A549 (cell line): ENCODE measurements around the gene NCAPG. TPM values are rescaled to one million over a fixed set of nuclear protein-coding genes. Genes with fewer than 3 reads are reported as not detected.

ENCODE experiments used
- ATAC-seq, 2 experiments: fragments of 200-7000 bp in 1 of 2; fragments of >200 bp in 1 of 2; cut with Nextera tagmentation in 1 of 2; cut with Tn5 transposase in 1 of 2; 3 replicates each; pipeline versions ENCODE4 v1.8.0 to v1.9.1; 2018 to 2020; ENCODE audit warnings: mild to moderate bottlenecking in 1 of 2, moderate library complexity in 1 of 2
- CTCF ChIA-PET: fragments of 300-600 bp; sonication (Branson Sonifier 250); formaldehyde crosslinking; extraction: SDS; loops from one replicate; lab custom pipeline; 2021; ENCODE audit warnings: antibody characterized with exemption, inconsistent platforms; lab: Yijun Ruan, JAX
- POLR2A ChIA-PET: fragments of 350-600 bp; formaldehyde crosslinking; extraction: SDS; loops from one replicate; lab custom pipeline; 2021; ENCODE audit warnings: antibody characterized with exemption, inconsistent platforms; lab: Yijun Ruan, JAX
- DNase-seq, 2 experiments: peaks; one replicate each; pipeline versions ENCODE4 v3.0.0 to v3.0.0-alpha.2; 2011 to 2016; ENCODE audit warnings: low read depth in 1 of 2, low spot score in 1 of 2
- FAIRE-seq: peaks from 2 replicates; lab custom pipeline; 2011; peaks lifted over from hg19 to GRCh38; lab: Jason Lieb, UNC
- H3K27ac ChIP-seq, 2 experiments: fragments of >200 bp; sonication (Bioruptor Twin); formaldehyde crosslinking; 3 replicates each; pipeline ENCODE4 v1.5.1; 2016 to 2017
- H3K4me1 ChIP-seq: fragments of >200 bp; sonication (Bioruptor Twin); formaldehyde crosslinking; 3 replicates; pipeline ENCODE4 v1.6.1; 2016
- H3K4me2 ChIP-seq: fragments of >200 bp; sonication (Bioruptor Twin); formaldehyde crosslinking; 3 replicates; pipeline ENCODE4 v1.6.1; 2016
- H3K4me3 ChIP-seq: fragments of >200 bp; sonication (Bioruptor Twin); formaldehyde crosslinking; 3 replicates; pipeline ENCODE4 v1.5.1; 2016
- H3K9me3 ChIP-seq: fragments of >200 bp; sonication (Bioruptor Twin); formaldehyde crosslinking; 3 replicates; pipeline ENCODE4 v1.6.1; 2016
- ATOH8 ChIP-seq: fragments of 250-450 bp; sonication (Bioruptor Pico); IDR thresholded peaks from 2 replicates; pipeline ENCODE4 v1.5.0; 2020; ENCODE audit warnings: low read depth, mild to moderate bottlenecking, moderate library complexity
- CEBPB ChIP-seq, 2 experiments: fragments of >200 bp in 1 of 2; sonication (Bioruptor Twin) in 1 of 2; formaldehyde crosslinking in 1 of 2; IDR thresholded peaks; 2 replicates each; pipeline ENCODE4 v1.6.1; 2012 to 2016
- CTCF ChIP-seq: fragments of >200 bp; sonication (Bioruptor Twin); formaldehyde crosslinking; IDR thresholded peaks from 3 replicates; pipeline ENCODE4 v1.5.1; 2016
- EHF ChIP-seq: fragments of 250-450 bp; sonication (Bioruptor Pico); IDR thresholded peaks from 2 replicates; pipeline ENCODE4 v1.5.0; 2020; ENCODE audit warnings: mild to moderate bottlenecking
- ELK1 ChIP-seq: fragments of 150-350 bp; IDR thresholded peaks from 2 replicates; pipeline ENCODE4 v1.6.1; 2014; ENCODE audit warnings: low read depth, mild to moderate bottlenecking, low read length
- EP300 ChIP-seq, 2 experiments: fragments of >200 bp; sonication (Bioruptor Twin); formaldehyde crosslinking; IDR thresholded peaks; 2 replicates in 1 of 2; 3 replicates in 1 of 2; pipeline ENCODE4 v1.6.1; 2016 to 2017
- FOSL2 ChIP-seq, 2 experiments: fragments of 450-650 bp in 1 of 2; fragments of >200 bp in 1 of 2; sonication (Bioruptor Twin) in 1 of 2; formaldehyde crosslinking; IDR thresholded peaks; 2 replicates each; pipeline versions ENCODE4 v1.5.0 to v1.6.1; 2016 to 2020; ENCODE audit warnings: mild to moderate bottlenecking in 1 of 2, moderate library complexity in 1 of 2
- GATA3 ChIP-seq: IDR thresholded peaks from 2 replicates; pipeline ENCODE4 v1.6.1; 2012; ENCODE audit warnings: borderline replicate concordance
- HEYL ChIP-seq: fragments of 250-450 bp; sonication (Bioruptor Pico); IDR thresholded peaks from 2 replicates; pipeline ENCODE4 v1.8.0; 2021; ENCODE audit warnings: mild to moderate bottlenecking, moderate library complexity
- HMGXB4 ChIP-seq: fragments of 250-450 bp; sonication (Bioruptor Pico); IDR thresholded peaks from 2 replicates; pipeline ENCODE4 v1.5.0; 2021; ENCODE audit warnings: mild to moderate bottlenecking, moderate library complexity, borderline replicate concordance
- HOXB5 ChIP-seq: fragments of 250-450 bp; sonication (Bioruptor Pico); IDR thresholded peaks from 2 replicates; pipeline ENCODE4 v1.5.0; 2020; ENCODE audit warnings: mild to moderate bottlenecking, moderate library complexity
- MAX ChIP-seq: IDR thresholded peaks from 2 replicates; pipeline ENCODE4 v1.6.1; 2012
- MYC ChIP-seq: IDR thresholded peaks from 2 replicates; pipeline ENCODE4 v1.6.1; 2012; ENCODE audit warnings: mild to moderate bottlenecking, inconsistent platforms, low read length, improper control_type of control experiment, borderline replicate concordance
- PHF8 ChIP-seq: fragments of 200-600 bp; sonication (generic); IDR thresholded peaks from 2 replicates; pipeline ENCODE4 v1.6.1; 2016; ENCODE audit warnings: low read depth, mild to moderate bottlenecking, antibody characterized with exemption, moderate library complexity, borderline replicate concordance
- POLR2A ChIP-seq: IDR thresholded peaks from 2 replicates; pipeline ENCODE4 v1.6.1; 2012; ENCODE audit warnings: mild to moderate bottlenecking, low read length
- RCOR1 ChIP-seq: fragments of 150-350 bp; IDR thresholded peaks from 2 replicates; pipeline ENCODE4 v1.6.1; 2014; ENCODE audit warnings: antibody characterized with exemption, low read length, low read depth
- RFX5 ChIP-seq: fragments of 450-650 bp; IDR thresholded peaks from 2 replicates; pipeline ENCODE4 v1.7.1; 2014; ENCODE audit warnings: antibody characterized with exemption, mild to moderate bottlenecking, moderate library complexity
- RNF2 ChIP-seq: fragments of 200-600 bp; sonication (generic); IDR thresholded peaks from 2 replicates; pipeline ENCODE4 v1.6.1; 2016; ENCODE audit warnings: low read depth, mild to moderate bottlenecking, antibody characterized with exemption, moderate library complexity, borderline replicate concordance
- TP53 ChIP-seq: fragments of 250-450 bp; sonication (Bioruptor Pico); IDR thresholded peaks from 2 replicates; pipeline ENCODE4 v1.5.0; 2021; ENCODE audit warnings: mild to moderate bottlenecking, moderate library complexity
- USF2 ChIP-seq: fragments of 450-650 bp; IDR thresholded peaks from 2 replicates; pipeline ENCODE4 v1.6.1; 2014; ENCODE audit warnings: antibody characterized with exemption
- WGBS: methylation state at CpG from one replicate; pipeline ENCODE4 v1.1.6; 2017; ENCODE audit errors: missing lambda C conversion rate; 5-methylcytosine and 5-hydroxymethylcytosine counted together
- polyA plus RNA-seq, 4 experiments: library from polyadenylated mRNA; depleted of rRNA in 3 of 4; stranded (reverse); fragments of >200 nt; fragmentation: RNase III in 1 of 4; extraction: RNeasy Plus Mini Kit Qiagen cat#74134 plus additional on column Dnase treatment in 1 of 4; gene quantifications; 2 replicates in 3 of 4; 3 replicates in 1 of 4; pipeline ENCODE4 v1.2.3, GENCODE V29; 2011 to 2017

Gene NCAPG
- polyA plus RNA-seq, 2 of the 4 experiments (the other 2 are of a cell fraction) = 23.9 to 36.4 TPM

- POLR2A ChIA-PET = no interaction called here
- CTCF ChIA-PET = no interaction called here
- TF ChIP-seq ATOH8 (CRISPR knock-in tag) (no peak), EHF (no peak), HOXB5 (CRISPR knock-in tag) (no peak), HEYL (CRISPR knock-in tag) (no peak), HMGXB4 (no peak), USF2 (no peak), MYC (no peak), CTCF (no peak), ELK1 (no peak), RFX5 (no peak)
- TF ChIP-seq, all 56 proteins: peak for 0
- Histone ChIP-seq H3K4me1 (no peaks in the 10 kb centered on the region), H3K27ac (no peak overlapping the region), H3K4me2 (no peak overlapping the region), H3K4me3 (no peak overlapping the region), H3K9me3 (no peaks in the 10 kb centered on the region)
- no peak for ATAC-seq
- no peak for FAIRE-seq
- no peak for DNase-seq
- WGBS = 69% methylated on average over 10 of the region's 10 CpGs
These were observed 37.6 kb upstream of the NCAPG start for GRCh38 chr4:17773135-17773698.

- no peak overlapping the region for H3K4me2 ChIP-seq
- ChIA-PET CTCF (interaction anchor here (0.6 kb wide), 1 partner anchor 206 kb away, joined by 4 read pairs; no protein-coding TSS in a partner anchor), POLR2A (no interaction called here)
- ATAC-seq (no peak), DNase-seq (no peak)
- no peak overlapping the region for H3K27ac ChIP-seq
- H3K4me3 ChIP-seq = no peak overlapping the region
- TF ChIP-seq RFX5 (no peak), EP300 (IDR thresholded peaks at IDR 0.05) (no peak), GATA3 (no peak), PHF8 (no peak), MAX (no peak), FOSL2 (IDR thresholded peaks at IDR 0.05) (no peak), FOSL2 (CRISPR knock-in tag; IDR thresholded peaks at IDR 0.05) (no peak), TP53 (CRISPR knock-in tag) (no peak), CEBPB (IDR thresholded peaks at IDR 0.05) (no peak), RCOR1 (no peak), HEYL (CRISPR knock-in tag) (no peak), RNF2 (no peak), POLR2A (no peak)
- TF ChIP-seq, all 56 proteins: peak for 0
- H3K4me1 ChIP-seq = peaks cover 6% of the 10 kb centered on the region; the same call in 1 of the 3 replicates
- H3K9me3 ChIP-seq = no peaks in the 10 kb centered on the region
- no peak for FAIRE-seq
- WGBS = 38% methylated on average over 3 of the region's 3 CpGs
These were observed 32.3 kb upstream of the NCAPG start for GRCh38 chr4:17778431-17778830.
